ENCODE measurements around the gene PCDHA1. TPM values are rescaled to one million over a fixed set of nuclear protein-coding genes. Genes with fewer than 3 reads are reported as not detected.
A peak's percentile ranks its signal among the peaks of the same experiment; 100 is the strongest.
"Not testable (repeated sequence)": the region's sequence is repeated elsewhere in the genome, so short reads cannot be mapped to it uniquely, and the experiment has no call there.

PCDHA1 gene
- total RNA-seq, 4 donors from 2014 or later, result not detected

DNA sequence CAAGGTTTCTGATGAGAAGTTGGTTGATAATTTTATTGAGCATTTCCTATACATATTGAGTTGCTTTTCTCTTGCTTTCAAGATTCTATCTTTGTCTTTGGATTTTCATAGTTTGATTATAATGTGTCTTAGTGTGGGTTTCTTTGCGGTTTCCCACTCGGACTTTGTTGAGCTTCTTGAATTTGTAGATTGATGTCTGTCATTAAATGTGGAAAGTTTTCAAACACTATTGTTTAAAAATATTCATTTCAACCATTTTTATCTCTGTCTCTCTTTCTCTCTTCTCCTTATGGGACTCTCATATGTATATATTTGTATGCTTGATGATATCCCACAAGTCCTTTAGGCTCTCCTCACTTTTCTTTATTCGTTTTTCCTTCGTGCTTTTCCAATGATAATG is 18.5 kb upstream of the PCDHA1 start:
- no peaks in the 10 kb centered on the region for H3K27me3 ChIP-seq
- H3K4me3 ChIP-seq, result no peak overlapping the region
- H3K4me1 ChIP-seq, result no peaks in the 10 kb centered on the region
- WGBS, 2 donors, result 81 to 89% methylated on average over 4 of the region's 4 CpGs
- no peaks in the 10 kb centered on the region for H3K36me3 ChIP-seq
- H3K9me3 ChIP-seq, result peaks cover 4 to 100% (median 44%) of the 10 kb centered on the region in 4 donors
- DNase-seq (ENCODE audit: low spot score in 2 of 2), result no peak
- no peak overlapping the region for H3K27ac ChIP-seq
- TF ChIP-seq POLR2A (IDR thresholded peaks at IDR 0.05), result no peak
- TF ChIP-seq EP300 (IDR thresholded peaks at IDR 0.05), result no peak
- TF ChIP-seq, protein P1, sequence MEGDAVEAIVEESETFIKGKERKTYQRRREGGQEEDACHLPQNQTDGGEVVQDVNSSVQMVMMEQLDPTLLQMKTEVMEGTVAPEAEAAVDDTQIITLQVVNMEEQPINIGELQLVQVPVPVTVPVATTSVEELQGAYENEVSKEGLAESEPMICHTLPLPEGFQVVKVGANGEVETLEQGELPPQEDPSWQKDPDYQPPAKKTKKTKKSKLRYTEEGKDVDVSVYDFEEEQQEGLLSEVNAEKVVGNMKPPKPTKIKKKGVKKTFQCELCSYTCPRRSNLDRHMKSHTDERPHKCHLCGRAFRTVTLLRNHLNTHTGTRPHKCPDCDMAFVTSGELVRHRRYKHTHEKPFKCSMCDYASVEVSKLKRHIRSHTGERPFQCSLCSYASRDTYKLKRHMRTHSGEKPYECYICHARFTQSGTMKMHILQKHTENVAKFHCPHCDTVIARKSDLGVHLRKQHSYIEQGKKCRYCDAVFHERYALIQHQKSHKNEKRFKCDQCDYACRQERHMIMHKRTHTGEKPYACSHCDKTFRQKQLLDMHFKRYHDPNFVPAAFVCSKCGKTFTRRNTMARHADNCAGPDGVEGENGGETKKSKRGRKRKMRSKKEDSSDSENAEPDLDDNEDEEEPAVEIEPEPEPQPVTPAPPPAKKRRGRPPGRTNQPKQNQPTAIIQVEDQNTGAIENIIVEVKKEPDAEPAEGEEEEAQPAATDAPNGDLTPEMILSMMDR (IDR thresholded peaks at IDR 0.05), result no peak

DNA sequence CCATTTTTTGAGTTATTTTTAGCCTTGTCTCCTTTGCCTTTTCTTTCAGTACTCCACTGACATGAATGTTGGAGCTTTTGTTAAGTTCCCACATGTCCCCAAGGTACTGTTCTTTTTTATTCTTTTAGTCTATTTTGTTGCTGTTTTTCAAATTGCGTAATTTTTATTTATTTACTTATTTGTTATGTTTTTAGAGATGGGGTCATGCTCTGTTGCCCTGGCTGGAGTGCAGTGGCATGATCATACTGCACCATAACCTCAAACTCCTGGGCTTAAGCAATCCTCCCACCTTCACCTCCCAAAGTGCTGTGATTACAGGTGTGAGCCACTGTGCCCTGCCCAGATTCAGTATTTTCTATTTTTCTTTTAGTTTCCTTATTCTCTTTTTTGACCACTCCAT is 5.4 kb upstream of the PCDHA1 start:
- H3K27me3 ChIP-seq, result no peaks in the 10 kb centered on the region
- no peak for TF ChIP-seq POLR2A (IDR thresholded peaks at IDR 0.05)
- TF ChIP-seq, protein P1 (IDR thresholded peaks at IDR 0.05), result no peak
- no peak for TF ChIP-seq EP300 (IDR thresholded peaks at IDR 0.05)
- H3K27ac ChIP-seq, result no peak overlapping the region
- peaks cover 0 to 89% (median 20%) of the 10 kb centered on the region in 4 donors for H3K9me3 ChIP-seq
- H3K4me1 ChIP-seq, result no peaks in the 10 kb centered on the region
- no peak overlapping the region for H3K4me3 ChIP-seq
- no peak for DNase-seq (ENCODE audit: low spot score in 2 of 2)
- WGBS, 2 donors, result 86 to 97% methylated on average over 1 of the region's 1 CpG
- H3K36me3 ChIP-seq, result no peaks in the 10 kb centered on the region

DNA sequence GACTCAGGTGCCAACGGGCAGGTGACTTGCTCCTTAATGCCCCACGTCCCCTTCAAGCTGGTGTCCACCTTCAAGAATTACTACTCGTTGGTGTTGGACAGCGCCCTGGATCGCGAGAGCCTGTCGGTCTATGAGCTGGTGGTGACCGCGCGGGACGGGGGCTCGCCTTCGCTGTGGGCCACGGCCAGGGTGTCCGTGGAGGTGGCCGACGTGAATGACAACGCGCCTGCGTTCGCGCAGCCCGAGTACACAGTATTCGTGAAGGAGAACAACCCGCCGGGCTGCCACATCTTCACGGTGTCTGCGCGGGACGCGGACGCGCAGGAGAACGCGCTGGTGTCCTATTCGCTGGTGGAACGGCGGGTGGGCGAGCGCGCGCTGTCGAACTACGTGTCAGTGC is 1.5 kb downstream of the PCDHA1 start:
- H3K4me1 ChIP-seq; H3K27me3 ChIP-seq; H3K27ac ChIP-seq; H3K4me3 ChIP-seq; DNase-seq (ENCODE audit: low spot score in 2 of 2); H3K36me3 ChIP-seq: not testable (repeated sequence)
- WGBS, 2 donors, result 33 to 46% methylated on average over 19 to 22 of the region's 44 CpGs
- peaks cover 0 to 84% (median 15%) of the 10 kb centered on the region in 4 donors for H3K9me3 ChIP-seq

DNA sequence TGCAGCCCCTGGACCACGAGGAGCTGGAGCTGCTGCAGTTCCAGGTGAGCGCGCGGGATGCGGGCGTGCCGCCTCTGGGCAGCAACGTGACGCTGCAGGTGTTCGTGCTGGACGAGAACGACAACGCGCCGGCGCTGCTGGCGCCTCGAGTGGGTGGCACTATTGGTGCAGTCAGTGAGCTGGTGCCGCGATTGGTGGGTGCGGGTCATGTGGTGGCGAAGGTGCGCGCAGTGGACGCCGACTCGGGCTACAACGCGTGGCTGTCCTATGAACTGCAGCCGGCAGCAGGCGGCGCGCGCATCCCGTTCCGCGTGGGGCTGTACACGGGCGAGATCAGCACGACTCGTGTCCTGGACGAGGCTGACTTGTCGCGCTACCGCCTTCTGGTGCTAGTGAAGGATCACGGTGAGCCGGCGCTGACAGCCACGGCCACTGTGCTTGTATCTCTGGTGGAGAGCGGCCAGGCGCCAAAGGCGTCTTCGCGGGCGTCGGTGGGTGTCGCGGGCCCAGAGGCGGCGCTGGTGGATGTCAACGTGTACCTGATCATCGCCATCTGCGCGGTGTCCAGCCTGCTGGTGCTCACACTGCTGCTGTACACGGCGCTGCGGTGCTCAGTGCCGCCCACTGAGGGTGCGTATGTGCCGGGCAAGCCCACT is 2.0 kb downstream of the PCDHA1 start:
- not testable (repeated sequence) for H3K36me3 ChIP-seq; H3K4me1 ChIP-seq; H3K27me3 ChIP-seq; H3K27ac ChIP-seq; DNase-seq (ENCODE audit: low spot score in 2 of 2); H3K4me3 ChIP-seq
- peaks cover 0 to 78% (median 13%) of the 10 kb centered on the region in 4 donors for H3K9me3 ChIP-seq
- 28 to 58% methylated on average over 23 to 48 of the region's 70 CpGs for WGBS, 2 donors

DNA sequence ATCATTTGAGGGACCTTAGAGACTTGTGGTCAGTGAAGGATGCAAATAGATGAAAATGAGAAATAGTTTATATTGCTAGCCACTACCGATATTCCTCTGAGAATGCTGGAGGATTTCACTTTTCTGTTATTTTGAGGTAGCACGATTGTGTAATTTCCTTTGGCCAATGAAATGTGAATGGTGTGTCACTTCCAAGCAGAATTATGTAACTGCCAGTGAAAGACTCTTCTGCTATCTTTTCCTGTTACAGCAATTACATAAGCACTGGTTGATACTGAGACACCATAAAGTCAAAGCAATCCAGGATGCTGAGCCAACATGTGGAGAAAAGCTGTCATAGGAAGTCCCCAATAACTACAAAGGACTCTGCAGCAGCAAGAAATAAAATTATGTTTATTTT is 5.1 kb downstream of the PCDHA1 start:
- no peaks in the 10 kb centered on the region for H3K27me3 ChIP-seq
- no peaks in the 10 kb centered on the region for H3K4me1 ChIP-seq
- no peak overlapping the region for H3K4me3 ChIP-seq
- peaks cover 0 to 85% (median 14%) of the 10 kb centered on the region in 4 donors for H3K9me3 ChIP-seq
- TF ChIP-seq EP300 (IDR thresholded peaks at IDR 0.05), result no peak
- TF ChIP-seq POLR2A (IDR thresholded peaks at IDR 0.05), result no peak
- TF ChIP-seq, protein P1 (IDR thresholded peaks at IDR 0.05), result no peak
- no peak for DNase-seq (ENCODE audit: low spot score in 2 of 2)
- no peak overlapping the region for H3K27ac ChIP-seq
- 38 to 48% methylated on average over 2 of the region's 2 CpGs for WGBS, 2 donors
- no peaks in the 10 kb centered on the region for H3K36me3 ChIP-seq

DNA sequence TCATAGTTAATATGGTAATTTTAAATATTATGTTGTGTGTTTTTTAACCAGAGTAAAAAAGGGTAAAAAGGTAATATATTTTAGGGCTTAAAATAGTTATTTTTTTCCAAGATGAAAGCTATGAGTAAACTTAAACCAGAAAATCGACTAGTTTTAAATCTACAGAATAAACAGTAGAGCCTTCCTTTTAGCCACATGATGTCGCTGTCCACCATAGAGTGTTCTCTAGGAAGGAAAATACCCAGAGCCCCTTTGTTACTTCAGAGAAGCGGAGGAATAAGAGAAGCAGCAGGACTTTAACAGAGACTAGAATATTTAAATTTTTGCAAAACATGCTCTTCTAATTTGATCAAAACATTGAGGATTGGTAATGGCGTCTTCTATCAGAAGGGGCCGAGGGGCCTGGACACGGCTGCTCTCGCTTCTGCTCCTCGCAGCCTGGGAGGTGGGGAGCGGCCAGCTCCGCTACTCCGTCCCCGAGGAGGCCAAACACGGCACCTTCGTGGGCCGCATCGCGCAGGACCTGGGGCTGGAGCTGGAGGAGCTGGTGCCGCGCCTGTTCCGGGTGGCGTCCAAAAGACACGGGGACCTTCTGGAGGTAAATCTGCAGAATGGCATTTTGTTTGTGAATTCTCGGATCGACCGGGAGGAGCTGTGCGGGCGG is 8.8 kb downstream of the PCDHA1 start, which contains the start of gene PCDHA2:
PCDHA2 (plus strand) TSS at position 258 of the 664 bp plus-strand sequence.
- Histone ChIP-seq H3K4me3 (peak within 1 kb of the TSS in 1 of 4 donors; percentile 31), H3K4me1 (no peaks in the 10 kb centered on the region), H3K27me3 (no peaks in the 10 kb centered on the region), H3K9me3 (peaks cover 0 to 63% (median 12%) of the 10 kb centered on the region in 4 donors), H3K36me3 (no peaks in the 10 kb centered on the region), H3K27ac (no peak within 1 kb of the TSS)
- WGBS, 2 donors, result 35 to 40% methylated on average over 11 to 27 of the region's 27 CpGs
- DNase-seq (ENCODE audit: low spot score in 2 of 2), result no peak
- TF ChIP-seq POLR2A (IDR thresholded peaks at IDR 0.05), result no peak
- TF ChIP-seq, protein P1 (IDR thresholded peaks at IDR 0.05), result no peak
- no peak for TF ChIP-seq EP300 (IDR thresholded peaks at IDR 0.05)
